IPS-20b (cell line): ENCODE results near the gene CIPC.

Experiments
- H3K27ac ChIP-seq: one replicate; pipeline ENCODE4 v1.5.1; 2013; ENCODE audit warnings: low read length
- H3K27me3 ChIP-seq: 2 replicates; pipeline ENCODE4 v1.6.1; 2013; ENCODE audit warnings: mild to moderate bottlenecking, low read length, inconsistent platforms; ENCODE audit not compliant: insufficient read depth
- H3K36me3 ChIP-seq: 2 replicates; pipeline ENCODE4 v1.6.1; 2013; ENCODE audit warnings: low read depth, mild to moderate bottlenecking, inconsistent platforms, low read length, moderate library complexity; ENCODE audit not compliant: insufficient read depth
- H3K4me1 ChIP-seq: 2 replicates; pipeline ENCODE4 v1.6.1; 2013; ENCODE audit warnings: mild to moderate bottlenecking, control low read depth, inconsistent platforms, low read length, moderate library complexity; ENCODE audit not compliant: insufficient read depth
- H3K4me3 ChIP-seq: 2 replicates; pipeline ENCODE4 v1.5.1; 2013; ENCODE audit warnings: mild to moderate bottlenecking, low read length, inconsistent platforms
- H3K9ac ChIP-seq: 2 replicates; pipeline ENCODE4 v1.6.1; 2013; ENCODE audit warnings: low read depth, mild to moderate bottlenecking, inconsistent platforms, low read length, moderate library complexity
- H3K9me3 ChIP-seq: 2 replicates; pipeline ENCODE4 v1.6.1; 2013; ENCODE audit warnings: mild to moderate bottlenecking, low read depth, low read length, inconsistent platforms; ENCODE audit not compliant: insufficient read depth

Gene CIPC

GRCh38 chr14:77120771-77121743 is 23.0 kb downstream of the CIPC start:
- peaks cover 22% of the 10 kb centered on the region for H3K4me1 ChIP-seq
- H3K9ac ChIP-seq, result peak overlapping the region; percentile 39; the same call in 1 of the 2 replicates

GRCh38 chr14:77122526-77123125 is 24.6 kb downstream of the CIPC start:
- H3K4me1 ChIP-seq, result peaks cover 23% of the 10 kb centered on the region
- peaks cover 15% of the 10 kb centered on the region for H3K36me3 ChIP-seq
- no peak overlapping the region for H3K4me3 ChIP-seq
- H3K9me3 ChIP-seq, result no peaks in the 10 kb centered on the region
- H3K9ac ChIP-seq, result no peak overlapping the region
- no peak overlapping the region for H3K27ac ChIP-seq
- peaks cover 28% of the 10 kb centered on the region for H3K27me3 ChIP-seq

More at GRCh38 chr14:77120771-77121743, 23.0 kb downstream of the CIPC start:
- peaks cover 30% of the 10 kb centered on the region for H3K36me3 ChIP-seq
- peak overlapping the region; percentile 16 for H3K27ac ChIP-seq
- peaks cover 22% of the 10 kb centered on the region for H3K27me3 ChIP-seq
- H3K9me3 ChIP-seq, result no peaks in the 10 kb centered on the region
- H3K4me3 ChIP-seq, result no peak overlapping the region

- H3K27me3 ChIP-seq, result peaks cover 28% of the 10 kb centered on the region
- no peak overlapping the region for H3K27ac ChIP-seq
- peak overlapping the region; percentile 78 for H3K4me3 ChIP-seq
- H3K9me3 ChIP-seq, result no peaks in the 10 kb centered on the region
- H3K36me3 ChIP-seq, result peaks cover 8% of the 10 kb centered on the region; the same call in 1 of the 2 replicates
- H3K9ac ChIP-seq, result peak overlapping the region; percentile 69; the same call in 1 of the 2 replicates
- peaks cover 27% of the 10 kb centered on the region for H3K4me1 ChIP-seq
Observed at GRCh38 chr14:77123381-77124325, 25.6 kb downstream of the CIPC start.

GRCh38 chr14:77124345-77125280 is 26.6 kb downstream of the CIPC start:
- peak overlapping the region; percentile 69; the same call in 1 of the 2 replicates for H3K9ac ChIP-seq
- H3K36me3 ChIP-seq, result peaks cover 4% of the 10 kb centered on the region; the same call in 1 of the 2 replicates
- H3K27ac ChIP-seq, result no peak overlapping the region
- H3K4me3 ChIP-seq, result peak overlapping the region; percentile 78
- peaks cover 28% of the 10 kb centered on the region for H3K27me3 ChIP-seq
- no peaks in the 10 kb centered on the region for H3K9me3 ChIP-seq
- peaks cover 27% of the 10 kb centered on the region for H3K4me1 ChIP-seq

- Histone ChIP-seq H3K27ac (no peak overlapping the region), H3K4me3 (peak overlapping the region; percentile 78; the same call in 1 of the 2 replicates), H3K27me3 (peaks cover 28% of the 10 kb centered on the region), H3K4me1 (peaks cover 27% of the 10 kb centered on the region), H3K36me3 (no peaks in the 10 kb centered on the region), H3K9me3 (no peaks in the 10 kb centered on the region), H3K9ac (no peak overlapping the region; the same call in 1 of the 2 replicates)
Observed at GRCh38 chr14:77125281-77125801, 27.3 kb downstream of the CIPC start.

- Histone ChIP-seq H3K27me3 (peaks cover 28% of the 10 kb centered on the region), H3K9ac (no peak overlapping the region), H3K4me1 (peaks cover 25% of the 10 kb centered on the region), H3K36me3 (no peaks in the 10 kb centered on the region), H3K4me3 (no peak overlapping the region; the same call in 1 of the 2 replicates), H3K9me3 (no peaks in the 10 kb centered on the region), H3K27ac (no peak overlapping the region)
Observed at GRCh38 chr14:77125823-77126325, 27.8 kb downstream of the CIPC start.

GRCh38 chr14:77126461-77126990 is 28.5 kb downstream of the CIPC start:
- Histone ChIP-seq H3K27me3 (peaks cover 28% of the 10 kb centered on the region), H3K9me3 (no peaks in the 10 kb centered on the region), H3K4me3 (no peak overlapping the region), H3K9ac (no peak overlapping the region), H3K4me1 (peaks cover 21% of the 10 kb centered on the region), H3K36me3 (no peaks in the 10 kb centered on the region; the same call in 1 of the 2 replicates), H3K27ac (no peak overlapping the region)

- H3K36me3 ChIP-seq, result peaks cover 6% of the 10 kb centered on the region; the same call in 1 of the 2 replicates
- no peak overlapping the region for H3K4me3 ChIP-seq
- peaks cover 15% of the 10 kb centered on the region for H3K4me1 ChIP-seq
- no peaks in the 10 kb centered on the region for H3K9me3 ChIP-seq
- H3K27me3 ChIP-seq, result peaks cover 30% of the 10 kb centered on the region
- no peak overlapping the region for H3K27ac ChIP-seq
- H3K9ac ChIP-seq, result no peak overlapping the region
Observed at GRCh38 chr14:77128414-77128891, 30.4 kb downstream of the CIPC start.

- H3K36me3 ChIP-seq, result peaks cover 18% of the 10 kb centered on the region; the same call in 1 of the 2 replicates
- H3K27ac ChIP-seq, result no peak overlapping the region
- no peak overlapping the region for H3K9ac ChIP-seq
- no peak overlapping the region for H3K4me3 ChIP-seq
- peaks cover 26% of the 10 kb centered on the region for H3K27me3 ChIP-seq
- H3K9me3 ChIP-seq, result no peaks in the 10 kb centered on the region
- peaks cover 5% of the 10 kb centered on the region for H3K4me1 ChIP-seq
Observed at GRCh38 chr14:77130386-77130785, 32.3 kb downstream of the CIPC start.

- Histone ChIP-seq H3K27ac (no peak overlapping the region), H3K27me3 (peaks cover 18% of the 10 kb centered on the region; the same call in 1 of the 2 replicates), H3K4me1 (peaks cover 5% of the 10 kb centered on the region), H3K36me3 (peaks cover 26% of the 10 kb centered on the region; the same call in 1 of the 2 replicates), H3K4me3 (no peak overlapping the region), H3K9me3 (no peaks in the 10 kb centered on the region), H3K9ac (no peak overlapping the region)
Observed at GRCh38 chr14:77131206-77131605, 33.1 kb downstream of the CIPC start.
